Right ventricle myocardium inferior (tissue), 1 donor: ENCODE measurements around the gene JPT1. TPM values are rescaled to one million over a fixed set of nuclear protein-coding genes. Genes with fewer than 3 reads are reported as not detected.
"Not testable (repeated sequence)": the region's sequence is repeated elsewhere in the genome, so short reads cannot be mapped to it uniquely, and the experiment has no call there.

Source experiments
- ATAC-seq: fragments of 200-7000 bp; cut with Tn5 transposase; one replicate; pipeline ENCODE4 v1.9.1; 2020; ENCODE audit warnings: mild to moderate bottlenecking, moderate library complexity
- DNase-seq: peaks from one replicate; pipeline ENCODE4 v3.0.0; 2021; ENCODE audit errors: missing footprints
- intact Hi-C: fragments of 100-400 bp; cut with DNase I; formaldehyde crosslinking; loops from one replicate; pipeline ENCODE4 v1.11.0; 2022
- total RNA-seq: library from RNA; stranded (reverse); fragmentation: NEBNext Ultra II Directional; extraction: Animal tissue kit (Norgen Biotek cat#: 25700); gene quantifications from one replicate; pipeline ENCODE4 v1.2.1, GENCODE V29; 2021
- donor health status: DM: no; HTN: yes; CAD: no; lungs with severe emphysema.

Gene JPT1
- total RNA-seq, 1 donor from 2014 or later = 17.1 TPM

DNA sequence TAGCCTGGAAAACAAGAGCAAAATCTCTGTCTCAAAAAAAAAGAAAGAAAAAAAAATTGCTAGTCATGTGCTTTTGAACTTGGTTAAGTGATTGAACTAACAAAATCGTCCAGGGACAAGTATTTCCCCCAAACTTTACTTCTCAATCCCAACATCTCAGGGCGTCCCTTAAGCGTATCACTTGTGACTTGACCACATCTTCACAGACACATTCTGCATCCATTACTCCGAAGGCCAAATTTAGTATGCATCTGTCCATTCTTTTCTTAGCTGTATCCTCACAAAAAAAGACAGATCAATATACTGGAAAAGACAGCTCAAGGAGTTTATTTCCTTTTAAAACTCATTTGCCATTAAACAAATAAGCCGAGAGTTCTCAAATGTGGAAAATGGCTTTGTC, 5.9 kb upstream of the JPT1 start:
- no peak for DNase-seq
- no peak for ATAC-seq
- intact Hi-C loops = no loop called here

DNA sequence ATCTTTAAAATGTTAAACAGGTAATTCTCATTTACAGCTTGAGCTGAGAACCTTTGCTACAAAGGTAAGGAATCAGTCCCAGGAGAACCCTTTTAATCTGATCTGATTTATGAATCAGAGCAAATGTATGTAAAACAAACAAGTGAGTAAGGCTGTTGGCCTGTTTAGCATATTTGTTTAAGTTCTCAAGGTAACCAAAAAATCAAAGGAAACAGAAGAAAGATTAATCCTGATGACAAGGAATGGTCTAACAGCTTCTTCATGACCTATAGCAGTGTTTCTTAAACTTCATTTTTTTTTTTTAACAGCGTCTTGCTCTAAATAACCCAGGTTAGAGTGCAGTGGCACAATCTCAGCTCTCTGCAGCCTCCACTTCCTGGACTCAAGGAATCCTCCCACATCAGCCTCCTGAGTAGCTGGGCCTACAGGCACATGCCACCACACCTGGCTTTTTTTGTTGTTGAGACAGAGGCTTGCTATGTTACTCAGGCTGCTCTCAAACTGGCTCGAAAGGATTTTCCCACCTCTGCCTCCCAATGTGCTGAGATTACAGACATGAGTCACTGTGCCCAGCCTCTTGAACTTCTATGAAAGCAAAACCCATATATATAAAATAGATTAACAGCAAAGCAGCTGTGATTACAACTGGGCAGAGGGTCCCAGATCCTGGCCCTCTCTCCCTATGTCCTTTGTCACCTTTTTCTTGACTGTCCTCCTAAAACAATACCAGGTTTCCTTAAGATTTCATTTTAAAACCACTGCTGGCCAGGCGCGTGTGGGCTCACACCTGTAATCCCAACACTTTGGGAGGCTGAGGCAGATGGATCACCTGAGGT, 5.1 kb upstream of the JPT1 start:
- intact Hi-C loops = no loop called here
- no peak for ATAC-seq
- no peak for DNase-seq

- DNase-seq, intact Hi-C loops, ATAC-seq: not testable (repeated sequence)
These were observed 4.2 kb upstream of the JPT1 start for GRCh38 chr17:75158480-75158879.

GRCh38 chr17:75155191-75155601, 884 bp upstream of the JPT1 start:
- ATAC-seq (no peak), DNase-seq (no peak)
- intact Hi-C loops = no loop called here

- intact Hi-C loops = no loop called here
- DNase-seq (no peak), ATAC-seq (no peak)
These were observed 525 bp downstream of the JPT1 start for GRCh38 chr17:75153780-75154194.

GRCh38 chr17:75152922-75153779, 1.2 kb downstream of the JPT1 start:
- DNase-seq = no peak
- intact Hi-C loops = no loop called here
- no peak for ATAC-seq

DNA sequence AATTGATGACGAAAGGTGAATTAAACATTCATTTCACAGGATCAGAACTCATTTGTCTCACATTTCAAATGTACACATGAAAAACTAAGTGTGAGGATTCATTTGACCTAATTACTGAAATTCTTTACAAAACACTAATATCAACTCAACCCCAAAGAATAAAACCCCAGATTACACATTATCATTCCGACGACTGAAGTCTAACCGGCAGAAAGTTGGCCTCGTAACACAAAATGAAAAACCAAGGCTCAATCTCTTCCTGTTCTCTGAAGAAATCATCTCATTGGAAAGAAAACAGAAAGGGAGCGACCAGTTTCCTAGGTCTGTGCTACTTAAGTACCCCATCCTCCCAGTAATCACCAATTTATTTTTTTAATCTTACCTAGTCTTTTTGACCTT, 1.8 kb downstream of the JPT1 start:
- no peak for ATAC-seq
- no peak for DNase-seq
- intact Hi-C loops = no loop called here

- ATAC-seq (no peak), DNase-seq (no peak)
- intact Hi-C loops = no loop called here
These were observed 2.4 kb downstream of the JPT1 start for GRCh38 chr17:75151930-75152329.

DNA sequence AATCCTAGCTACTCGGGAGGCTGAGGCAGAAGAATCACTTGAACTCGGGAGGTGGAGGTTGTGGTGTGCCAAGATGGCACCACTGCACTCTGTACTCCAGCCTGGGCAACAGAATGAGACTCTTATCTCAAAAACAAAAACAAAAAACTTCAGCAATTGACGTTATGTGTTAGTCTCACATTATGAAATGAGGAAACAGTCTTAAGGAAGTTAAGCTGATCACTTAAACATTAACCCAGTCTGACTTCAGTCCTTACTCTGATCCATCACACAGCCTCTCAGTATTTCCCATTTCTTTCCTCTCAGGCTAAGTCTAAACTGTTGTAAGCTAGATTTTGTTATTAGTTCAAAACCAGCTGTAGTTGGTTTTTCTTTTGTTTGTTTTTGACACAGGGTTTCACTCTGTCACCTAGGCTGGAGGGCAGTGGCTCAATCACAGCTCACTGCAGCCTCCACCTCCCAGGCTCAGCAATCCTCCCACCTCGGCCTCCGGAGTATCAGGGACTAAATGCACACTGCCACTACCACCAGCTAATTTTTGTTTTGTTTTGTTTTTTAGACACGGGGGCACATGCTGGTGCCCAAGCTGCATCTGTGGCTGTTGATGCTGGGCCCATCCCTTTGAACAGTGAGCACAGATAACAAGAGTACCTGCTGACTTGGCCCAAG, 6.3 kb downstream of the JPT1 start:
- ATAC-seq (no peak), DNase-seq (no peak)
- intact Hi-C loops = no loop called here

DNA sequence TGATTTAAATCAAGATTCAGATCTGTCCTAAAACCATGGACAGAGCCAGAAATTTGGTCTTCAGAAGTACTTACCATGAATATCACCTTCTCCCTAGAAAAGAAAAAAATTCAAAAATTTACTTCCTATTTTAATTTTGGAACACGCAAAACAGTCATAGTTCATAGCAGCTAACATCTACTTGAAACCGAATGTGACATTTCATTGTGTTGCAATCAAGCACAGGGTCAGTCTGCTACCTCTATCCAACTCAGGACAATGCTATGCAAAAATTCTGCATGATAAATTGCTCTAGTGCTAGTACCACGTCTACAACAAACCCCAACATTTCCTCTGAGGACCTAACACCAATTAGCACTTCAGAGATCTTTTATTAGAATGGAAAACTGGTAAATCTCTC, 7.7 kb downstream of the JPT1 start:
- intact Hi-C loops = no loop called here
- ATAC-seq = no peak
- no peak for DNase-seq

GRCh38 chr17:75144816-75145512, 9.3 kb downstream of the JPT1 start:
- intact Hi-C loops = no loop called here
- DNase-seq (no peak), ATAC-seq (no peak)

GRCh38 chr17:75142236-75142971, 11.9 kb downstream of the JPT1 start:
- DNase-seq (no peak), ATAC-seq (no peak)
- intact Hi-C loops = loop anchor here (1.0 kb wide), 1 partner anchor 28 kb away; no protein-coding TSS in a partner anchor

DNA sequence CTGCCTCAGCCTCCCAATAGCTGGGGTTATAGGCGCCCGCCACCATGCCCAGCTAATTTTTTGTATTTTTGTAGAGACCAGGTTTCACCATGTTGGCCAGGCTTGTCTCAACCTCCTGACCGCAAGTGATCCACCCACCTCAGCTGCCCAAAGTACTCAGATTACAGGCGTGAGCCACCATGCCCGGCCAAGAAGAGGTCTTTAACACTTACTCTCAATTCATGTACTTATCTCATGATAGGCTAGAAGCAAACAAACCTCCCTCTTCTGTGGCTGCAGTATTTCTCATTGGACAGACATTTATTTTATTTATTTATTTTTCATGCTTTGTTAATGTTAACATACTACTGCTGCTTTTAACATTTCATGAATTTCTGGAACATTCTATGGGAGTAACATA, 15.8 kb downstream of the JPT1 start:
- ATAC-seq (no peak), DNase-seq (no peak)
- intact Hi-C loops = no loop called here

GRCh38 chr17:75137762-75138161, 16.6 kb downstream of the JPT1 start:
- DNase-seq, ATAC-seq, intact Hi-C loops: not testable (repeated sequence)

DNA sequence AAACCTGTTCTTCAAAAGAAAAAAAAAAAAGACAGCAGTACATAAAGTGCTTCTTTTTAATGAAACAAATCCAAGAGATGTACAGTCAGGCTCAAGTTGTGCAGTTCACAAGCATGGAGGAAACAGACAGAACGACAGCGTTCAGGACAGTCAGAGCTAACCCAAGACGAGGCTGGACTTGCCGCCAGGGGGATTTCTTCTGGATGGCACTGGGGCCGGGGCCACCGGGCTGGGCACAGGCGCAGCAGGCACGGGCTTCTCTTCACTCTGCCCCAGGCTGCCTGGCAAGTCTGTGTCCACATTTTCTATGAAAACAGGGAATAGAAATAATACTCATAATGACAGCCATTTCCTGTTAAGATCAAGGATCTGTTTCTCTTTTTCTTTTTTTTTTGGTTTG, 18.4 kb downstream of the JPT1 start:
- intact Hi-C loops = no loop called here
- no peak for DNase-seq
- no peak for ATAC-seq

- DNase-seq (no peak), ATAC-seq (no peak)
- intact Hi-C loops = no loop called here
These were observed 18.9 kb downstream of the JPT1 start for GRCh38 chr17:75135452-75135851.

DNA sequence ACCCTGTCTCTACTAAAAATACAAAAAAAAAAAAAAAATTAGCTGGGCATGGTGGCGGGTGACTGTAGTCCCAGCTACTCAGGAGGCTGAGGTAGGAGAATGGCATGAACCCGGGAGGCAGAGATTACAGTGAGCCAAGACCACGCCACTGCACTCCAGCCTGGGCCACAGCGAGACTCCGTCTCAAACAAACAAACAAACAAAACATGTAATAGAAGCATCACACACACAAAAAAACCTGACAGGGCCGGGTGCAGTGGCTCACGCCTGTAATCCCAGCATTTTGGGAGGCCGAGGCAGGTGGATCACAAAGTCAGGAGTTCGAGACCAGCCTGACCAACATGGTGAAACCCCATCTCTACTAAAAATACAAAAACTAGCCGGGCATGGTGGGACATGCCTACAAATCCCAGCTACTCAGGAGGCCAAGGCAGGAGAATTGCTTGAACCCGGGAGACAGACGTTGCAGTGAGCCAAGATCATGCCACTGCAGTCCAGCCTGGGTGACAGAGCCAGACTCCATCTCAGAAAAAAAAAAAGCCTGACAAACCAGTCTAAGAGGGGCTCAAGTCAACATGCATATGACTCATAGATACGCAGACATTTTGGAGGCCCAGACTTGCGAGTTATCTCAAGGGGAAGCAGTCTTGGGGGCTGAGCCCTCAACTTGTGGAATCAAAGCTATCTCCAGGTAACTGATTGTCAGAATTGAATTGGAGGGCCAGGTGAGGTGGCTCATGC, 20.5 kb downstream of the JPT1 start:
- ATAC-seq, intact Hi-C loops, DNase-seq: not testable (repeated sequence)
